DND-41 (cell line): ENCODE measurements around the gene SYNE3.

Experiments
- CTCF ChIP-seq: IDR thresholded peaks from 2 replicates; pipeline ENCODE4 v1.5.1; 2012; ENCODE audit warnings: borderline replicate concordance, low read length, moderate library complexity, mild to moderate bottlenecking; ENCODE audit not compliant: poor library complexity, severe bottlenecking; ENCODE audit errors: extremely low read depth
- EZH2 ChIP-seq: IDR thresholded peaks from 3 replicates; pipeline ENCODE4 v1.6.1; 2012; ENCODE audit warnings: borderline replicate concordance, low read depth, mild to moderate bottlenecking, moderate library complexity, low read length, inconsistent platforms; ENCODE audit not compliant: severe bottlenecking

DNA sequence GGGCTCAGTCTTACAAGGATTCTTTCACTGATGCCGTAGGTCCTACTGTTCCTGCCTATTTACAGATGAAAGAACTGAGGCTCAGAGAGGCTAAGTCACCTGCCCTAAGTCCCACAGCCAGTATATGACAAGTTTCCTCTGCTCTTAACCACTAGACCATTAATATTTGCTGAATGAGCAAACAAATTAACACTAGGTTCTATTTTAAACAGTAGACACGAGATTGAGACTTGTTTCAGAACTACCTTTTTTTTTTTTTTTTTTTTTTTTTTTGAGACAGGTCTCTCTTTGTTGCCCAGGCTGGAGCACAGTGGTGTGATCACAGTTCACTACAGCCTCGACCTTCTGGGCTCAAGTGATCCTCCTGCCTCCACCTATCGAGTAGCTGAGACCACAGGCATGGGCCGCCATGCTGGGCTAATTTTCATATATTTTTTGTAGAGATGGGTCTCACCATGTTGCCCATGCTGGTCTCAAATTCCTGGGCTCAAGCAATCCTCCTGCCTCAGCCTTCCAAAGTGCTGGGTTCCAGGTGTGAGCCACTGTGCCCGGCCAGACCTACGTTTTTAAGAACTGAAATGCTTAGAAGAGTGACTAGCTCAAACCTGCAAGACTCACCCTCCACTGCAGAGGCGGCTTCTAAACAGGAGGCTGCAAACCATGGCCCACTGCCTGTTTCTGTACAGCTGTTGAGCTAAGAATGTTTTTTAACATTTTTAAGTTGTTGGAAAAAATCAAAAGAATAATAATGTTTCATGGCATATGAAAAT lies 12.9 kb downstream of the SYNE3 start:
- TF ChIP-seq CTCF (no peak), EZH2 (no peak)
